HG02678 (cell line): ENCODE data around the gene ADARB2.
A peak's percentile ranks its signal among the peaks of the same experiment; 100 is the strongest.

Experiments
- ATAC-seq: cut with Tn5 transposase; IDR thresholded peaks from one replicate; pipeline ENCODE4 v1.9.1; 2021; ENCODE audit warnings: mild to moderate bottlenecking, moderate library complexity; ENCODE audit not compliant: unreplicated experiment

Gene ADARB2

DNA sequence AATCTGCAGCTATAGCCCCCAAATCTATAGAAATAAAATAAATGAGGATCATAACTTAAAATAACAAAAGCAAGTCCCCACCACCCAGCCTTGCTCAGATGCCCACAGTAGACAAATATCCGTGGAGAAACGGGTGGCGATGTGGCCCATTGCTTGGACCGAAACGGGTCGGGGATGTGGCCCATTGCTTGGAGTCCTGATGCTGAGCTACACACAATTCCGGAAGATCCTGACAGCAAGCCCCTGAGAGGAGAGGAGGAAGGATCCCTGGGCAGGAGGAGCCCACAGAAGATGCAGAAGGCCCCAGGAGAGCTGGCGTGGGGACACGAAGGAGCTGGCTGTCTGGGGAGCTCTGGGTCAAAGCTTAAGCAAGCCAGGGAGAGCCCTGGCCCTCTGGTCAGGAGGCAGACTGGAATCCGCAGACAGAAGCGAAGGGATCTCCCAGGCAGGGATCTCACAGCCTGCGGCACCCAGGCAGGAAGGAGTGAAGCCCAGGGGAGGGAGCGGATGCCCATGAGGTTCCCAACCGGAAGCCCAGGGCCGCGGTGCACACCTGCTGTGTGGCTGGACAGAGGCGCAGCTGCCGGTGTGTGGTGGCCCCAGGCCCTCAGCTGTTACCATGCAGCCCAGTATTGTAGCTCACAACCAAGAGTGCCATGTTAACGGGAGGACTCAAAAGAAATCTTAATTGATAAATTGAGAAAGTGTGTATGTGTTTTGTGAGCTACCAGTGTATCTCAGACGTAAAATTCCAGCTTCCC is 138.8 kb downstream of the ADARB2 start:
- ATAC-seq = no peak

DNA sequence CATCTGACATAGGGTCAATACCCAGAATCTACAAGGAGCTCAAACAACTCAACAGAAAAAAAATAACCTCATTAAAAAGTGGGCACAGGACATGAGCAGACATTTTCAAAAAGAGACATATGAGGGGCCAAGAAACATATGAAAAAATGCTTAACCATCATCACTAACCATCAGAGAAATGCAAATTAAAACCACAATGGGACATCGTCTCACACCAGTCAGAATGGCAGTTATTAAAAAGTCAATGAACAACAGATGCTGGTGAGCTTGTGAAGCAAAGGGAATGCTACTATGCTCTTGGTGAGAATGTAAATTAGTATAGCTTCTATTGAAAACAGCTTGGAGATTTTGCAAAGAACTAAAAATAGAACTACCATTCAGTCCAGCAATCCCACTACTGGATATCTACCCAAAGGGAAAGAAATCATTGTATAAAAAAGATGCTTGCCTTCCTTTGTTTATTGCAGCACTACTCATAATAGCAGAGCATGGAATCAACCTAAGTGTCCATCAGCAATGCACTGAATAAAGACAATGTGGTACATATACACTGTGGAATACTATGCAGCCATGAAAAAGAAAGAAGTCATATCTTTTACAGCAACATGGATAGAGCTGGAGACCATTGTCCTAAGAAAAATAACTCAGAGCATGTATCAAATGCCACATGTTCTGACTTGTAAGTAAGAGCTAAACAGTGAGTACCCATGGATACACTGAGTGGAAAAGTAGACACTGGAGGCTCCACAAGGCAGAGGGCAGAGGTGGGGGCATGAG is 139.8 kb downstream of the ADARB2 start:
- no peak for ATAC-seq

DNA sequence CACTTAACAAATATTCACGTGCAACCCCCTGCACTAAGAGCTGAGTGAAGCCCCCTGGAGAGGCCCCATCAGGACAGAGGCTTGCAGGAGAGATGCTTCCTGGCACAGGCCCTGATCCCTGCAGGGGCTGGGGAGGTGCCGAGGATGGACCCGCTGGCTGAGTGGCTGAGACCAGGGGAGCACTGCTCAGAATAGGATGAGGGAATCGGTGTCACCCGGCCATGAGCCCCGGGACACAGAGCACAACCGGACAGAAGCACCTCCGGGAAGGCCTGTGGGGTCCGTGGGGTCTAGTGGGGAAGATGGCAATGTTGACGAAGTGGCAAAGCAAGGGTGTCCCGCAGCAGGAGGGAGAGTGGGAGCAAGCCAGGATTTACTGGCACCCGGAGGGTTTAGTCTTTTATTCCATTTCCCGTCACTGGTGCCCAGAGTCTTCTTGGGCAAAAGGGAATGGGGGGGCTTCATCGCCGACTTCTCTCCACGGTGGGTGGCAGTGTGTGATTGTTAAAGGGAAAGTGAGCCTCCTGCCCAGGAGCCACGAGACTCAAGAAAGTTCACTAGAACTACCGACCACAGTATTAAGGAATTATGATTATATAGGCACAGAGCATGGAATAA is 140.7 kb downstream of the ADARB2 start:
- ATAC-seq = no peak

DNA sequence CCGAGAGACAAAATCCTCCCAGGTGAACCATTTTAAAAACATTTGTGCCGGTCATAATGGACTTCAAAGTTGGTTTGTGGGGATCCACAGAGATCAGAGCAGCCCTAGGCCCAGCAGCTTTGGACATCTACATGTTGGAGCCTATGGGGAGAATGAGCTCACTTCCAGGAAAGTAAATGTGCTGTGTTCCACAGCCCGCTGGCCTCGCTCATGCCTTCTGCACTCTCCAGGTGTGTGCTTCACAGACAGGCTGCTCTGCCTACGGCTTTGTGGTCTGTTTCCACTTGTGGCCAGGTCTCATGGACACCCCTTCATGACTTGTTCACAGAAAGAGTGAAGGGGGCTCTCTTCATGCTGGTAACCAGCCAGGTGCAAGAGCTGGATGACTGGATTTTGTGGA is 141.6 kb downstream of the ADARB2 start:
- no peak for ATAC-seq

DNA sequence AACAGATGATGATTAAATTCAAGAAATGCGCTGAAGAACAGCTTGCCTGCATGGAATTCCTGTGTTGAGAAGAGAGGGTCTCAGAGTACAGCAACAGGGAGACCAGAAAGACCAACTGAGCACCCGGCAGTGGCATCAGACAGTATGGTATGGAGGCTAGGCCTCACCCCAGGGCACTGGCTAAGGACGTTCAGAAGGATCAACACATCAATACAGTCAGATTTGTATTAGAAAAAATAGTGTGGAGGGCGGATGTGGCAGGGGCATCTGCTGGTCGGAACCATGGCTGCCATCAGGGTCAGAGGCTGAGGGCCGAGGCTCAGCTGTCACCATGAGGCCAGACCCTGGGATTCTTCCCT is 142.1 kb downstream of the ADARB2 start:
- ATAC-seq = no peak

DNA sequence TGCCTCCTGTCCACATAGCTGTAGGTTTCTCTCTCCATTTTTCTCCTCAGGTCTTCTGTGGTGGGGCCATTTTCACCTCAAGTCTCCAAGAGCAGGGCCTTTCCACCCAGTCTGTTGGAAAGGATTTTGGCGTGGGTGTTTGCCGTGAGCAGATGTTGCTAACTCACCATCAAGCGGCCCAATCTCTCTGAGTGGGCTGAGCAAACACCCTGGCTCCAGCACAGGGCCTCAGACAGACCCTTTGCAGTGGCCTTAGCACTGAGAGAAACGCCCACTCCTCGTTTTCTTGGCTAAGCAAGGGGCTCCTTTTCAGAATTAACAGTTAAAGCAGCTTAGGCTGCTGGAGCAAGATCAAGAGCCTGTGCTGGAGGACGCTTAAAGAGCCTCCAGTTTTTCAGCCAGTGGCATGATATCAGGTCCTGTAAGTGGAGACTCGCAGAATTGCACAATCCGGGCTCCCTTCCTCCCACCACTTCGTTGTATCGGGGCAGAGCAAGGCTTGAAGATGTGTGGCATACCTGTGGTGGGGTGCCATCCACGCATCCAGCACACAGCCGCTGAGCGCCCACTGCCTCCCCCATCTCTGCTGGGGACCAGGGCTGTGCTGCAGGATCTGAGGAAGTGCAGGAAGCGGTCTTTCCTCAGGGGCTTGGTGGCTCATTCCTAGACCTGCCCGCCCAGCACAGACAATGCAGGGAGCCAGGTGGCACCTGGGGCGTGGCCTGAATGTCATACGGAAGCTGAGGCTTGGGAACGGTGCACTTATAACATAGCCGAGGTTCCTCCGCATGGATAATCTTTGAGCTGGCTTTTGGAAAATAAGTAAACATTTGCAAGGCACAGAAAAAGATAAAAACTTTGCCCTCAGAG is 142.7 kb downstream of the ADARB2 start:
- no peak for ATAC-seq

DNA sequence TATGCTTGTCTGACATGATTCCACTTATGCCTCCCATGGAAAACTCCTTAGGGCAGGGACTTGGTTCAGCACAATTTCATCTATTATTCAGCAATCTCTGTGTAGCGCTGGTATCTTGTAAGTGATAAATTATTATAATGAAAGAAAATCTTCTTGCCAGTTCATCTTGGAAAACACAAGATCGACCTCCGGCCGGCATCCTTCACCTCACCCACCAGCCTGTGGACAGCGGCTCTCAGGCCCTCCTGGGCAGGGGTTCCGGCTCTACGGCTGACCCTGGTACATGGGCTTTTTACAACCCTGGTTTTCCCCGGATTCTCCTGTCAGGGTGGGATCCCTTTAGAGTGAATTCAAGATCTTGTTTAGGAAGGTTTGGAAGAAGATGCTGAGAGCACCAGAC is 145.6 kb downstream of the ADARB2 start:
- ATAC-seq = no peak

DNA sequence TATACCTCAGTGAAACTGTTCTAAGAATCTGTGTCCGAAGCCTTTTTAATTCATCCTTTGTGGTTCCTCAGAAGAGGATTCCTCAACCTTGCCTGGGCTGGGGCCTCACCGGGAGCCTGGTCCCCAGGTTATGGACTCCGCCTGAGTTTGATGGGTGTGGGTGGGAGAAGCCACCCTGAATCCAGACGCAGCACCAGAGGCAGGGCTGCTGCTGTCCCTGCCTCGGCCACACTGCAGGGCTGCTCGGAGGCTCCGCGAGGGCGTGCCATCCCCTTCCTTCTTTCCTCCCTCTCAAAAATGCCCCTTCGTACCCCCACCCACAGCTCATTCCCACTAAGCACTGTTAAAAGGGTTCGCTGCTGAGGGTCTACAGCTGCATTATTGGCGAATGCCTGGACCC is 146.3 kb downstream of the ADARB2 start:
- no peak for ATAC-seq

DNA sequence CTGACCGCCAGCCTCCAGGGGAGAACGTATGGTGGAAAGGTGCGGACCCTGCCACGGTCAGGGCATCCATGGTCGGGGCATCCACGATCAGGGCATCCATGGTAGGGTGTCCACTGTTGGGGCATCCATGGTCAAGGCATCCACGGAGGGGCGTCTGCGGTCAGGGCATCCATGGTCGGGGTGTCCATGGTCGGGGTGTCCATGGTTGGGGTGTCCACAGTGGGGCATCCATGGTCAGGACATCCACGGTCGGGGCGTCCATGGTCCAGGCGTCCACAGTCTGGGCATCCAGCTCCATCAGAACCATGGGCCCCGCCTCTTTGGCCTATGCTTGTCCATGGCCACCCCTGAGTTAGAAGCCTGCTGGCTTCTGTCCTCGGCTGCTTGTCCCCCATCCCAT is 148.1 kb downstream of the ADARB2 start:
- ATAC-seq = no peak

DNA sequence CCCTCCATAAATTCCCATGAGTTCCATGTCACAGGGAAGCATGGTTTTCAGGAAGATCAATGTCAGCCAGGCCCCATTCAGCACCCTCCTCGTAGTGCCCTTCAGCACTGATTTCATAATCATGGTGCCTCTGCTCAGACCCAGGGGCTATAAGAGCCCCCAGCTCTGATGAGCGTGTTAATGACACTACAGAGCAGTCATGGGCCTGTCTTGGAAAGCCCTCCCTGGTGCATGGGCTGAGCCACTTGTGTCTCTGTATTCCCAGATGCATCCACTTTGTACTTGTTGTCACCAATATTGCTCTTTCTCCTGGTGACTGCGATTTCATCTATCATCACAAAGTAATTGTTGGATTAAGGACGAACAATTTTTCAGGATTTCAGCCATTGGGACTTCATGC is 154.6 kb downstream of the ADARB2 start:
- ATAC-seq = no peak

DNA sequence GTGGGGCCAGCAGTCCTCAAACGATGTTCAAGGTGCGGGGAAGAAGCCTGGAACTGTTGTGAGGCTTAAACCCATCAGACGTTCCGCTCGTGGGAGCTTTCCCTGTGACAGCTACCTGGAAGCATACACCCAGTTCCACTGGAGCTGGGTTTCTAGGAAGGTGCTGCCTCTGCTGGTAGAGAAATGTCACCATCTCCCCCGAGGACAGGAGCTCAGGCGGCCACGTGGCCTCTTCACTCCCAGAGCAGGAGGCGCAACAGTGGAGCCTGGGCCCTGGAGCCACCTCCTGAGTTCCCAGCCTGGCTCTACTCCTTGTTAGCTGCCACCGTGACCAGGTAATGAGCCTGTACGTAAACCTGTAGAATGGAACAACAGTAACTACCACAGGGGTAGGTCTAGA is 156.1 kb downstream of the ADARB2 start:
- no peak for ATAC-seq

DNA sequence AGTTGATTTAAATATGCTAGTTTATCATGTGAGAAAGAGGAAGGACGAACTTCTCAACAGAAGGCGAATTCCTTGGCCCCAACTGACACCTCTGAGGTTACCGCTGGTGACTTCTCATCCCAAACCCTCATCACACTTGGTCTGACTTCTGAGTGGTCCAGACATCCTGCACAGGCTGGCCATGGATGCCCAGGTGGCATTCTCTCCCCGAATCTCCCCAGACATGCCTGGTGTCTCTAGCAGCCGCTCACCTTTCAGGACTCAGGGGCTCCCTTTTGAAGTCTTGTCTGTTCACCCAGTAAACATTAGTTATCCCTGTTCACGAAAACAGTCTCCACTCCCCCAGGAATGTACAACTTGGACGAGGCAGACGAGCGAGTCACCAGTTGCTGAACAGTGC is 157.7 kb downstream of the ADARB2 start:
- no peak for ATAC-seq

DNA sequence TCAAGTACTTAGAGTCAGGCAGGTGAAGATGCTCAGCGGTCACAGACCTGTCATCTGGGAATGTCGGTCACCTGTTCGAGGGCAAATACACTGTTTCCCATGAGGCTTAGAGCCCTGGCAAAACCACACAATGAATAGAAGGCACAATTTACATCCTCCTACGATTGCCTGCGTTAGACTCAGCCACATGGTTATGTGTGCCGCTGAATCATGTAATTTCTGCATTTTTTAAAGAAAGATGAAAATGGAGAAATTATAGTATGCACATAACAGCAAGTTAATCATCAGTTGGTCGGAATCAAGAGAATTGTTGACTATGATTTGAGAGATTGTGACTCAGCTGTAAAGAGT is 158.2 kb downstream of the ADARB2 start:
- ATAC-seq = no peak

DNA sequence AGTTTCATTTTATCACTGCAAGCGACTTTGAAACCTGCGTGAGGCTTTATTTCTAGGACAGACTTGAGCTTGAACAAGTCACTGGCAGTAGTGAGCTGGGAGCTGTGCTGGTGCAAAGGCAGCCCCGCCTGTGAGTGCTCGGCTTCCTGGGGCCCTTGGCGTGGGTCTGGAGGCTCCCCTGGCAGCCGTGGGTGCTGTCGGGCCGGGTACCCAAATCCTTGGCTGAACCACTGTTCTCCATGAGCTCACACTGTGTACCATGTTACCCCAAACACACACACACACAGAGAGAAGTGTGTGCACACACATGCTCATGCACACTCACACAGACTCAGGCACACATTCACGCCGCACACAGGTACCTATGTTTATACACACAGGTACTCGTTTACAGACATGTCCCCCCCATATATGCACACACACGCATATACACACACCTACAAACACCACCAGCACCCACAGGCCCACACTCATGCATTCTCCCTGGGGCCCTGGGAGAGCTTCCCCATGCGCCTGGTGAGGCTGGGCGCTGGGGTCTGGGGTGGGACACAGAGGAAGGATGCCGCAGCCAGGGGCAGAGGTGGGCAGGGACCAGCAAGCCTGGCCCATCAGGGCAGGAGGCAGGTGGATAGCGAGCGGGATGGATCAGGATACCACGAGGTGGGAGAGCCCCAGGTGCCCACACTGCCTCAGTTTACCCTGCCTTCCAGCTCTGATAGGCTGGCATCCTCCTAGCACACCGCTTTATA is 158.8 kb downstream of the ADARB2 start:
- ATAC-seq = no peak

DNA sequence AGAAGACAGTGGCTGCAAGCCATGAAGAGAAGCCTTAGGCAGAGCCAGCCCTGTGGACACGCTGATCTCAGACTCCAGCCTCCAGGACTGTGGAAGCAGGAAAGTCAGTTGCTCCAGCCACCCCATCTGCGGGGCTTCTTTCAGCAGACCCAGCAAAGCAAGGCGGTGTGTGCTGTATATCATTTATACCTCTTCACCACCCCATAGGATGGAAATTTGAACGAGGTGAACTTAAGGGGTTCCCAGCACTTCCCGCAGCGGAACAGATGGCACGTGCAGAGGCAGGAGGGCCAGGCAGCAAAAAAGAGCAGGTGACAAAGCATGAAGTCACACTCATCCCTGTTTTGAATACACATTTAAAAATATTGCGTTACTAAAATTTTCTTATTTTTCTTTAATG is 159.4 kb downstream of the ADARB2 start:
- ATAC-seq = no peak

DNA sequence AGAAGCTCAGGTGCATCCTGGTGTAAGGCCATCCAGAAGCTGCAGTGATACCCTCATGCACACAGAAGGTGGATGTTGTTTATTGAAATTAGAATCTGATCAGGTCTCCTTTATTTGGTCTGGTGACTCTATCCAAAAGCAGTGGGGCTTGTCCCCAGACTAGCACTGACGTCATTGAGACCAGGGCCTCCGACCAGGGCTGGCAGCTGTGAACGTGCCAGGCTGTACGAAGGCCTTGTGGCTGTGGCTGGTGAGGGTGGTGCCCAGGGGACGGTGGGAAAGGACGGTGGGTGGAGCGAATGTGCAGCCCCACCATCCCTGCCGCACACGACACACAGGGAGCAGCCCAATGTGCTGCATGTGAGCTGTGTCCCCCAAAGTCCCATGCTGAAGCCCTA is 160.0 kb downstream of the ADARB2 start:
- no peak for ATAC-seq

DNA sequence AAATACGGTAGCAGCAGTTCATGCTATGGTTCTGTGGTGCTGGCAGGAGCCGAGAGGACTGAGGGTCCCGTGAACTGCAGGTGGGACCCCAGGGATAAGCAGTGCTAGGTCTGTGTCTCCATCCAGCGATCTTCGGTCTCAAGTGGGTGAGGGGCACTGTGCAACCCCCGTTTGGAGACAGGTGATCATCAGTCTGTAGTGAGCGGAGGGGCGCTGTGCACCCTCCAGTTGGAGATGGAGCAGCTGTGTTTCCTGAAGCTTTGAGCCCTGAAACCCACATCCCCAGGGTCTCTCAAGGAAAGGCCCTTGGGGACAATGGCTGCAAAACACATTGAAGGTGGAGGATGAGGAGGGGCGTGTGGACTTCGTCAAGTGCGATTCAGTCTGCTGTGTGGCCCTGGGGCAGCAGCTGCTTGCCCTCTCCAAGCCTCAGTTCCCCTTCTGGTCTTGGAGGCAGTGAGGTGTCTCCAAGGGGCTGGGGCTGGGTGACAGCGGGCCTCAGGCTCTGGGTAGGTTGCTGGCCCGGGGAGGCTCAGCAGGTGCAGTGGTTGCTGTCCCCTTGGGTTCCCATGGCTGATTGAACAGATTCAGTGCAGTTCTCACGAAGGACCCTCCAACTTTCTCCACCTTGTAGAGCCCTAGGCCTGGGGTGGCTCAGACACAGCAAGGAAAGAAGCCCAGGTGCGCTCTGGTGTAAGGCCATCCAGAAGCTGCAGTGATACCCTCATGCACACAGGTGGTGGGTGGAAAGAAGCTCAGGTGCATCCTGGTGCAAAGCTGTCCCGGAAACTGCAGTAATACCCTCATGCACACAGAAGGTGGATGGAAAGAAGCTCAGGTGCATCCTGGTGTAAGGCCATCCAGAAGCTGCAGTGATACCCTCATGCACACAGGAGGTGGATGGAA is 160.6 kb downstream of the ADARB2 start:
- no peak for ATAC-seq

DNA sequence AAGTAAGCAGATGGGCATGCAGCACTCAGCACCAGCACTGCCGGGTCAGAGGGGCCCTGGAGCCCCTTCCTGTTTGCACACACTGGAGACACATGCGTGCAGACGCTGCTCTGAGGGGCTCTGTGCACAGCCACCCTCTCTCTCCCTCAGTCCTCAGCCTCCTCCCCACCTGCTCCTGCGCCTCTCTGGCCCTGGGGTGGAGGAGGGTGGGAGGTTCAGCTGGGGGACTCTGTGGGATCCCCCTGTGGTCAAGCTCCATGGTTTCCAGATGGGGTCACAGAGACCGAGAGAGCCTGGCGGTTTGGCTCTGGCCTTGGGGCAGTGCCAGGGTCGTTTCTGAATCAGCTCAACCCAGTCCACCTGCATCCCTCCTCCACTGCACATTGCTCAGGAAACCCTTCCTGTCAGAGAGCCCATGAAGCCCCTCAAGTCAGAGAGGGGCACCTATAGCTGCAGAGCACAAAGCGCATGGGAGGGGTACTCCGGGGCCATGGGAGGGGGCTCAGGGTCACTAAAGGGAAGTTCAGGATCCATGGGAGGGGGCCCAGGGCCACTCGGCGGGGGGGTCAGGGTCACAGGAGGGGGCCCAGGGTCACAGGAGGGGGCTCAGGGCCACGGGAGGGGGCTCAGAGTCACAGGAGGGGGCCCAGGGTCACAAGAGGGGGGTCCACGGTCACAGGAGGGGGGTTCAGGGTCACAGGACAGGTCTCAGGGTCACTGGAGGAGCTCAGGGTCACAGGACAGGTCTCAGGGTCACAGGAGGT is 161.7 kb downstream of the ADARB2 start:
- peak; percentile 42 for ATAC-seq

DNA sequence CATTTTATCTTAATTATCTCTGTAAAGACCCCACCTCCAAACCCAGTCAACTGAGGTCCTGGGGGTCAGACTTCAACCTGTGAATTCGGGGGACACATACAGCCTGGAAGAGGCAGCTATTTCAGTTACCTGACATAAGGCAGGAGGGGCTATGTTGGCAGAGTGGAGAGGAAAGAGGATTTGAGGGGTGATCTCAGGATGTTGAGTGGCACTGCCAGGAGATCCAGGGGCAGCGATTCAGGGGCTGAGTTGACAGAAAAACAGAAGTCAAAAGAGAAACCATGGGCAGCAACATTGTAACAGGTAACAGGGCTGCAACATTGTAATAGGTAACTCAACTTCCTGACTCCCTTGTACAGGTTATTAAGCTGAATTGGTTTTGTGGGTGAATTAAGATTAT is 162.6 kb downstream of the ADARB2 start:
- no peak for ATAC-seq
